ENCODE data around the gene RASSF7. TPM values are rescaled to one million over a fixed set of nuclear protein-coding genes. Genes with fewer than 3 reads are reported as not detected.

Gene RASSF7
- 48.7 to 64.3 TPM (median 60.3 TPM) in 5 replicates for total RNA-seq (2022; extraction: Qiagen RNA extraction)

GRCh38 chr11:560305-561147 is at the start of gene RASSF7, which contains the start of gene LMNTD2:
Gene RASSF7 (plus strand): TSS chr11:560970. CDS start chr11:561769, 799 bp downstream.
Gene LMNTD2 (minus strand): TSS chr11:560738. CDS start chr11:560716, 22 bp downstream.

GRCh38 chr11:535519-536454 is 25.0 kb upstream of the RASSF7 start, which contains the start of gene HRAS:
Gene HRAS (minus strand): TSS chr11:535576.

GRCh38 chr11:536841-537621 is 23.7 kb upstream of the RASSF7 start, which contains the start of gene LRRC56:
Gene LRRC56 (plus strand): TSS chr11:537527. CDS start chr11:540685, 3,158 bp downstream.

GRCh38 chr11:575996-576768 is 15.4 kb downstream of the RASSF7 start, which contains the start of gene PHRF1:
Gene PHRF1 (plus strand): TSS chr11:576470. CDS start chr11:581513, 5,043 bp downstream.

Other genes with a start within 250 kb of the RASSF7 start
- gene IFITM1, start 246.9 kb upstream of the RASSF7 start, total RNA-seq (2022; extraction: Qiagen RNA extraction) = 0.26 to 0.37 TPM (median 0.29 TPM) in 5 replicates
- 19.8 to 37.9 TPM (median 31.0 TPM) in 5 replicates for gene IFITM3, start 240.1 kb upstream of the RASSF7 start, total RNA-seq (2022; extraction: Qiagen RNA extraction)
- 9.8 to 19.5 TPM (median 14.0 TPM) in 5 replicates for gene B4GALNT4, start 191.5 kb upstream of the RASSF7 start, total RNA-seq (2022; extraction: Qiagen RNA extraction)
- gene PKP3, start 166.8 kb upstream of the RASSF7 start, total RNA-seq (2022; extraction: Qiagen RNA extraction) = 30.1 to 40.1 TPM (median 38.2 TPM) in 5 replicates
- gene SIGIRR, start 146.0 kb upstream of the RASSF7 start, total RNA-seq (2022; extraction: Qiagen RNA extraction) = 57.4 to 92.9 TPM (median 91.1 TPM) in 5 replicates
- 0.44 to 1.1 TPM (median 0.70 TPM) in 5 replicates for gene ANO9, start 119.0 kb upstream of the RASSF7 start, total RNA-seq (2022; extraction: Qiagen RNA extraction)
- gene PTDSS2, start 110.7 kb upstream of the RASSF7 start, total RNA-seq (2022; extraction: Qiagen RNA extraction) = 34.6 to 45.9 TPM (median 44.3 TPM) in 5 replicates
- gene RNH1, start 53.7 kb upstream of the RASSF7 start, total RNA-seq (2022; extraction: Qiagen RNA extraction) = 144 to 193 TPM (median 179 TPM) in 5 replicates
- gene HRAS, start 25.4 kb upstream of the RASSF7 start, total RNA-seq (2022; extraction: Qiagen RNA extraction) = 118 to 183 TPM (median 159 TPM) in 5 replicates
- gene LRRC56, start 23.4 kb upstream of the RASSF7 start, total RNA-seq (2022; extraction: Qiagen RNA extraction) = 0.65 to 1.1 TPM (median 0.94 TPM) in 5 replicates
- 1.4 to 3.0 TPM (median 2.9 TPM) in 5 replicates for gene LMNTD2, start 232 bp upstream of the RASSF7 start, total RNA-seq (2022; extraction: Qiagen RNA extraction)
- 32.6 to 39.0 TPM (median 36.7 TPM) in 5 replicates for gene PHRF1, start 15.5 kb downstream of the RASSF7 start, total RNA-seq (2022; extraction: Qiagen RNA extraction)
- gene IRF7, start 55.0 kb downstream of the RASSF7 start, total RNA-seq (2022; extraction: Qiagen RNA extraction) = 4.5 to 8.4 TPM (median 7.3 TPM) in 5 replicates
- 0.03 to 0.41 TPM (median 0.09 TPM) in 5 replicates for gene CDHR5, start 64.0 kb downstream of the RASSF7 start, total RNA-seq (2022; extraction: Qiagen RNA extraction)
- not detected in 5 replicates for gene SCT, start 66.2 kb downstream of the RASSF7 start, total RNA-seq (2022; extraction: Qiagen RNA extraction)
- 0.20 to 0.34 TPM (median 0.29 TPM) in 5 replicates for gene DRD4, start 76.3 kb downstream of the RASSF7 start, total RNA-seq (2022; extraction: Qiagen RNA extraction)
- gene DEAF1, start 134.3 kb downstream of the RASSF7 start, total RNA-seq (2022; extraction: Qiagen RNA extraction) = 32.1 to 37.2 TPM (median 36.5 TPM) in 5 replicates
- 8.1 to 12.3 TPM (median 10.8 TPM) in 5 replicates for gene TMEM80, start 134.8 kb downstream of the RASSF7 start, total RNA-seq (2022; extraction: Qiagen RNA extraction)
- gene EPS8L2, start 145.3 kb downstream of the RASSF7 start, total RNA-seq (2022; extraction: Qiagen RNA extraction) = 75.7 to 126 TPM (median 112 TPM) in 5 replicates
- 373 to 432 TPM (median 392 TPM) in 5 replicates for gene TALDO1, start 186.5 kb downstream of the RASSF7 start, total RNA-seq (2022; extraction: Qiagen RNA extraction)
- gene GATD1, start 216.5 kb downstream of the RASSF7 start, total RNA-seq (2022; extraction: Qiagen RNA extraction) = 40.1 to 46.1 TPM (median 41.7 TPM) in 5 replicates
- gene CEND1, start 229.1 kb downstream of the RASSF7 start, total RNA-seq (2022; extraction: Qiagen RNA extraction) = 1.6 to 2.9 TPM (median 2.1 TPM) in 5 replicates
- 21.2 to 36.1 TPM (median 32.3 TPM) in 5 replicates for gene SLC25A22, start 237.3 kb downstream of the RASSF7 start, total RNA-seq (2022; extraction: Qiagen RNA extraction)
- gene PIDD1, start 244.3 kb downstream of the RASSF7 start, total RNA-seq (2022; extraction: Qiagen RNA extraction) = 9.0 to 15.5 TPM (median 13.9 TPM) in 5 replicates
- 1,597 to 2,654 TPM (median 2,318 TPM) in 5 replicates for gene RPLP2, start 249.0 kb downstream of the RASSF7 start, total RNA-seq (2022; extraction: Qiagen RNA extraction)